ENCODE data around the gene NPAS1. TPM values are rescaled to one million over a fixed set of nuclear protein-coding genes. Genes with fewer than 3 reads are reported as not detected.

The NPAS1 gene
- total RNA-seq, 1 donor from 2014 or later: 3.6 TPM

- no peaks in the 10 kb centered on the region for H3K9me3 Mint-ChIP-seq (ENCODE audit: unreplicated experiment)
- H3K79me2 ChIP-seq (ENCODE audit: insufficient read depth, low read length): no peaks in the 10 kb centered on the region
- H3K27ac ChIP-seq (ENCODE audit: low read depth, low read length): no peak overlapping the region
- H3K9me3 ChIP-seq (ENCODE audit: insufficient read depth, low read depth, low read length): no peaks in the 10 kb centered on the region
- no peaks in the 10 kb centered on the region for H3K36me3 ChIP-seq (ENCODE audit: insufficient read depth, low read length)
- peak; percentile 60 for FAIRE-seq
- H3K9ac ChIP-seq (ENCODE audit: low read length): no peak overlapping the region
- no peak overlapping the region for H3K4me3 ChIP-seq (ENCODE audit: insufficient read depth, low read depth, low read length)
- no peak overlapping the region for H3K4me3 Mint-ChIP-seq (ENCODE audit: unreplicated experiment)
- H3K4me1 ChIP-seq (ENCODE audit: insufficient read depth, low read length): peaks cover 3% of the 10 kb centered on the region
- no peaks in the 10 kb centered on the region for H3K4me1 Mint-ChIP-seq (ENCODE audit: low read depth, unreplicated experiment)
- peak; percentile 15 for DNase-seq (ENCODE audit: low read depth)
- H2AFZ ChIP-seq (ENCODE audit: low read depth, low read length): peak overlapping the region; percentile 50
- H3K27me3 Mint-ChIP-seq (ENCODE audit: low read depth, unreplicated experiment): no peaks in the 10 kb centered on the region
- peak overlapping the region; percentile 56 for H3K4me2 ChIP-seq (ENCODE audit: low read length)
- peaks cover 3% of the 10 kb centered on the region for H3K36me3 Mint-ChIP-seq (ENCODE audit: low read depth, unreplicated experiment)
- H3K27ac Mint-ChIP-seq (ENCODE audit: unreplicated experiment): no peak overlapping the region
- TF ChIP-seq CTCF (IDR thresholded peaks at IDR 0.05; ENCODE audit: insufficient read depth, low read depth, low read length) (peak; percentile 85), EZH2 (IDR thresholded peaks at IDR 0.05; ENCODE audit: insufficient read depth, low read length) (no peak)
- H3K27me3 ChIP-seq (ENCODE audit: insufficient read depth, low read length): no peaks in the 10 kb centered on the region
- no peaks in the 10 kb centered on the region for H4K20me1 ChIP-seq (ENCODE audit: insufficient read depth, low read length)
These were observed 6.6 kb upstream of the NPAS1 start for GRCh38 chr19:47013041-47013517.

- no peak overlapping the region for H3K4me3 ChIP-seq (ENCODE audit: insufficient read depth, low read depth, low read length)
- peaks cover 8% of the 10 kb centered on the region for H3K4me1 ChIP-seq (ENCODE audit: insufficient read depth, low read length)
- no peak overlapping the region for H2AFZ ChIP-seq (ENCODE audit: low read depth, low read length)
- no peaks in the 10 kb centered on the region for H3K79me2 ChIP-seq (ENCODE audit: insufficient read depth, low read length)
- no peak overlapping the region for H3K27ac ChIP-seq (ENCODE audit: low read depth, low read length)
- DNase-seq (ENCODE audit: low read depth) (no peak), FAIRE-seq (no peak)
- peak overlapping the region; percentile 57 for H3K4me3 Mint-ChIP-seq (ENCODE audit: unreplicated experiment)
- H3K36me3 Mint-ChIP-seq (ENCODE audit: low read depth, unreplicated experiment): no peaks in the 10 kb centered on the region
- peaks cover 1% of the 10 kb centered on the region for H3K4me1 Mint-ChIP-seq (ENCODE audit: low read depth, unreplicated experiment)
- TF ChIP-seq EZH2 (IDR thresholded peaks at IDR 0.05; ENCODE audit: insufficient read depth, low read length) (no peak), CTCF (IDR thresholded peaks at IDR 0.05; ENCODE audit: insufficient read depth, low read depth, low read length) (no peak)
- H3K27ac Mint-ChIP-seq (ENCODE audit: unreplicated experiment): no peak overlapping the region
- H3K4me2 ChIP-seq (ENCODE audit: low read length): peak overlapping the region; percentile 76
- H3K9me3 Mint-ChIP-seq (ENCODE audit: unreplicated experiment): no peaks in the 10 kb centered on the region
- peaks cover 5% of the 10 kb centered on the region for H4K20me1 ChIP-seq (ENCODE audit: insufficient read depth, low read length)
- no peaks in the 10 kb centered on the region for H3K9me3 ChIP-seq (ENCODE audit: insufficient read depth, low read depth, low read length)
- peaks cover 29% of the 10 kb centered on the region for H3K27me3 Mint-ChIP-seq (ENCODE audit: low read depth, unreplicated experiment)
- no peak overlapping the region for H3K9ac ChIP-seq (ENCODE audit: low read length)
- peaks cover 33% of the 10 kb centered on the region for H3K27me3 ChIP-seq (ENCODE audit: insufficient read depth, low read length)
- no peaks in the 10 kb centered on the region for H3K36me3 ChIP-seq (ENCODE audit: insufficient read depth, low read length)
These were observed 714 bp upstream of the NPAS1 start for GRCh38 chr19:47018923-47019322.

- no peak for FAIRE-seq
- H3K36me3 ChIP-seq (ENCODE audit: insufficient read depth, low read length): no peaks in the 10 kb centered on the region
- H3K9me3 ChIP-seq (ENCODE audit: insufficient read depth, low read depth, low read length): no peaks in the 10 kb centered on the region
- H3K27me3 ChIP-seq (ENCODE audit: insufficient read depth, low read length): peaks cover 39% of the 10 kb centered on the region
- no peaks in the 10 kb centered on the region for H3K36me3 Mint-ChIP-seq (ENCODE audit: low read depth, unreplicated experiment)
- peak overlapping the region; percentile 70 for H3K4me3 Mint-ChIP-seq (ENCODE audit: unreplicated experiment)
- H3K27ac ChIP-seq (ENCODE audit: low read depth, low read length): no peak overlapping the region
- H3K9me3 Mint-ChIP-seq (ENCODE audit: unreplicated experiment): no peaks in the 10 kb centered on the region
- H3K4me1 ChIP-seq (ENCODE audit: insufficient read depth, low read length): peaks cover 8% of the 10 kb centered on the region
- peaks cover 1% of the 10 kb centered on the region for H3K4me1 Mint-ChIP-seq (ENCODE audit: low read depth, unreplicated experiment)
- no peak overlapping the region for H3K4me3 ChIP-seq (ENCODE audit: insufficient read depth, low read depth, low read length)
- H3K9ac ChIP-seq (ENCODE audit: low read length): no peak overlapping the region
- peak overlapping the region; percentile 76 for H3K4me2 ChIP-seq (ENCODE audit: low read length)
- H2AFZ ChIP-seq (ENCODE audit: low read depth, low read length): no peak overlapping the region
- no peak for DNase-seq (ENCODE audit: low read depth)
- peaks cover 5% of the 10 kb centered on the region for H4K20me1 ChIP-seq (ENCODE audit: insufficient read depth, low read length)
- TF ChIP-seq EZH2 (IDR thresholded peaks at IDR 0.05; ENCODE audit: insufficient read depth, low read length) (peak; percentile 11), CTCF (IDR thresholded peaks at IDR 0.05; ENCODE audit: insufficient read depth, low read depth, low read length) (no peak)
- no peaks in the 10 kb centered on the region for H3K79me2 ChIP-seq (ENCODE audit: insufficient read depth, low read length)
- H3K27me3 Mint-ChIP-seq (ENCODE audit: low read depth, unreplicated experiment): peaks cover 34% of the 10 kb centered on the region
- H3K27ac Mint-ChIP-seq (ENCODE audit: unreplicated experiment): no peak overlapping the region
These were observed 632 bp downstream of the NPAS1 start for GRCh38 chr19:47020132-47020805.

Measured in astrocyte (in vitro differentiated cells and primary cell).